Liver (tissue), 3 donors: ENCODE data around the gene ZNF2.

Experiments
- ATF3 ChIP-seq: IDR thresholded peaks from 2 replicates; pipeline ENCODE4 v1.6.1; 2016; ENCODE audit warnings: antibody characterized with exemption
- CTCF ChIP-seq: fragments of 150-350 bp; IDR thresholded peaks from 2 replicates; pipeline ENCODE4 v1.5.1; 2017; ENCODE audit warnings: improper control_type of control experiment, low read depth, low read length; ENCODE audit not compliant: missing input control
- GABPA ChIP-seq, 2 donors: IDR thresholded peaks in 1 of 2; conservative IDR thresholded peaks in 1 of 2; 2 replicates each; pipeline ENCODE4 v1.6.1; 2016; ENCODE audit warnings: antibody characterized with exemption in 2 of 2, mild to moderate bottlenecking in 1 of 2, moderate library complexity in 1 of 2
- HNF4A ChIP-seq, 2 donors: conservative IDR thresholded peaks; 2 replicates each; pipeline ENCODE4 v1.6.1; 2016; ENCODE audit warnings: antibody characterized with exemption in 2 of 2, mild to moderate bottlenecking in 2 of 2
- JUND ChIP-seq, 2 donors: IDR thresholded peaks; 2 replicates each; pipeline ENCODE4 v1.6.1; 2016; ENCODE audit warnings: antibody characterized with exemption in 2 of 2
- NR2F2 ChIP-seq: IDR thresholded peaks from 2 replicates; pipeline ENCODE4 v1.6.1; 2016; ENCODE audit warnings: antibody characterized with exemption
- RAD21 ChIP-seq, 2 donors: IDR thresholded peaks; 2 replicates each; pipeline ENCODE4 v1.6.1; 2016; ENCODE audit warnings: antibody characterized with exemption in 2 of 2, mild to moderate bottlenecking in 2 of 2
- REST ChIP-seq: IDR thresholded peaks from 2 replicates; pipeline ENCODE4 v1.6.1; 2016; ENCODE audit warnings: antibody characterized with exemption, mild to moderate bottlenecking
- SP1 ChIP-seq: IDR thresholded peaks from 2 replicates; pipeline ENCODE4 v1.6.1; 2018; ENCODE audit warnings: antibody characterized with exemption, mild to moderate bottlenecking
- TAF1 ChIP-seq: conservative IDR thresholded peaks from 2 replicates; pipeline ENCODE4 v1.6.1; 2016; ENCODE audit warnings: antibody characterized with exemption, mild to moderate bottlenecking
- YY1 ChIP-seq: IDR thresholded peaks from 2 replicates; pipeline ENCODE4 v1.6.1; 2016; ENCODE audit warnings: antibody characterized with exemption, mild to moderate bottlenecking
- donor health status: healthy.
- donor health status: healthy.

- TF ChIP-seq CTCF (no peak), ATF3 (no peak), RAD21 (IDR thresholded peaks at IDR 0.05) (no peak), NR2F2 (no peak), SP1 (no peak), REST (no peak), HNF4A (conservative IDR thresholded peaks at IDR 0.05) (no peak), YY1 (no peak), TAF1 (no peak), GABPA (IDR thresholded peaks at IDR 0.05 in 1 of 2, conservative IDR thresholded peaks at IDR 0.05 in 1 of 2) (no peak), JUND (IDR thresholded peaks at IDR 0.05) (no peak)
Observed at GRCh38 chr2:95171902-95172301, 6.3 kb downstream of the ZNF2 start.
